ENCODE data around the gene IL18.

- TF ChIP-seq, protein P1, sequence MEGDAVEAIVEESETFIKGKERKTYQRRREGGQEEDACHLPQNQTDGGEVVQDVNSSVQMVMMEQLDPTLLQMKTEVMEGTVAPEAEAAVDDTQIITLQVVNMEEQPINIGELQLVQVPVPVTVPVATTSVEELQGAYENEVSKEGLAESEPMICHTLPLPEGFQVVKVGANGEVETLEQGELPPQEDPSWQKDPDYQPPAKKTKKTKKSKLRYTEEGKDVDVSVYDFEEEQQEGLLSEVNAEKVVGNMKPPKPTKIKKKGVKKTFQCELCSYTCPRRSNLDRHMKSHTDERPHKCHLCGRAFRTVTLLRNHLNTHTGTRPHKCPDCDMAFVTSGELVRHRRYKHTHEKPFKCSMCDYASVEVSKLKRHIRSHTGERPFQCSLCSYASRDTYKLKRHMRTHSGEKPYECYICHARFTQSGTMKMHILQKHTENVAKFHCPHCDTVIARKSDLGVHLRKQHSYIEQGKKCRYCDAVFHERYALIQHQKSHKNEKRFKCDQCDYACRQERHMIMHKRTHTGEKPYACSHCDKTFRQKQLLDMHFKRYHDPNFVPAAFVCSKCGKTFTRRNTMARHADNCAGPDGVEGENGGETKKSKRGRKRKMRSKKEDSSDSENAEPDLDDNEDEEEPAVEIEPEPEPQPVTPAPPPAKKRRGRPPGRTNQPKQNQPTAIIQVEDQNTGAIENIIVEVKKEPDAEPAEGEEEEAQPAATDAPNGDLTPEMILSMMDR (IDR thresholded peaks at IDR 0.05) = no peak
- no peak for TF ChIP-seq EP300 (IDR thresholded peaks at IDR 0.05)
Observed at GRCh38 chr11:112106070-112106469, 57.8 kb downstream of the IL18 start.

Data from esophagus muscularis mucosa (tissue), 3 donors.